Right renal cortex interstitium (tissue), 3 donors: ENCODE measurements around the gene GLB1L2. TPM values are rescaled to one million over a fixed set of nuclear protein-coding genes. Genes with fewer than 3 reads are reported as not detected.

ENCODE experiments used
- DNase-seq, 3 donors: peaks; one replicate each; pipeline ENCODE4 v3.0.0-alpha.2; 2013; ENCODE audit warnings: low read depth in 3 of 3, low spot score in 2 of 3
- polyA plus RNA-seq, 3 donors: library from polyadenylated mRNA; unstranded; fragments of 120-200 nt; gene quantifications; one replicate each; pipeline ENCODE4 v1.2.1, GENCODE V29; 2013; ENCODE audit not compliant: insufficient read length in 3 of 3

The GLB1L2 gene
- polyA plus RNA-seq, 3 donors, result 22.4 to 23.5 (median 23.3) TPM

GRCh38 chr11:134383576-134384221 is 51.9 kb downstream of the GLB1L2 start:
- no peak for DNase-seq

- no peak for DNase-seq
Observed at GRCh38 chr11:134384406-134384805, 52.6 kb downstream of the GLB1L2 start.

- no peak for DNase-seq
Observed at GRCh38 chr11:134385171-134385570, 53.4 kb downstream of the GLB1L2 start.

- no peak for DNase-seq
Observed at GRCh38 chr11:134385774-134386565, 54.2 kb downstream of the GLB1L2 start.

GRCh38 chr11:134386945-134387344 is 55.2 kb downstream of the GLB1L2 start:
- DNase-seq, result no peak

- no peak for DNase-seq
Observed at GRCh38 chr11:134387501-134387900, 55.7 kb downstream of the GLB1L2 start.

GRCh38 chr11:134388590-134388989 is 56.8 kb downstream of the GLB1L2 start:
- DNase-seq, result no peak

GRCh38 chr11:134389464-134390180 is 57.8 kb downstream of the GLB1L2 start:
- DNase-seq, result no peak

GRCh38 chr11:134390706-134391569 is 59.1 kb downstream of the GLB1L2 start:
- DNase-seq, result no peak

GRCh38 chr11:134391656-134392055 is 59.9 kb downstream of the GLB1L2 start:
- DNase-seq, result no peak

GRCh38 chr11:134392953-134393615 is 61.3 kb downstream of the GLB1L2 start:
- no peak for DNase-seq

GRCh38 chr11:134393638-134394037 is 61.9 kb downstream of the GLB1L2 start:
- no peak for DNase-seq

- DNase-seq, result no peak
Observed at GRCh38 chr11:134394311-134394710, 62.5 kb downstream of the GLB1L2 start.

GRCh38 chr11:134395002-134395401 is 63.2 kb downstream of the GLB1L2 start:
- DNase-seq, result no peak

- DNase-seq, result no peak
Observed at GRCh38 chr11:134397304-134398078, 65.7 kb downstream of the GLB1L2 start.

GRCh38 chr11:134398079-134398444 is 66.3 kb downstream of the GLB1L2 start:
- DNase-seq, result no peak

GRCh38 chr11:134398644-134399292 is 67.0 kb downstream of the GLB1L2 start:
- no peak for DNase-seq

GRCh38 chr11:134399293-134399654 is 67.5 kb downstream of the GLB1L2 start:
- DNase-seq, result no peak

GRCh38 chr11:134399996-134400395 is 68.2 kb downstream of the GLB1L2 start:
- no peak for DNase-seq
